HG03558 (cell line): ENCODE results near the gene DNM1L.
"Not testable (repeated sequence)": the region's sequence is repeated elsewhere in the genome, so short reads cannot be mapped to it uniquely, and the experiment has no call there.

Experiments used
- ATAC-seq: cut with Tn5 transposase; IDR thresholded peaks from one replicate; pipeline ENCODE4 v1.9.1; 2021; ENCODE audit warnings: moderate number of reproducible peaks; ENCODE audit not compliant: unreplicated experiment; ENCODE audit errors: extremely low read depth

Gene DNM1L

GRCh38 chr12:32695787-32696186 lies 16.7 kb downstream of the DNM1L start:
- ATAC-seq = no peak

GRCh38 chr12:32697445-32697844 lies 18.3 kb downstream of the DNM1L start:
- ATAC-seq = no peak

GRCh38 chr12:32698285-32698684 lies 19.2 kb downstream of the DNM1L start:
- no peak for ATAC-seq

- ATAC-seq = not testable (repeated sequence)
These were observed 20.3 kb downstream of the DNM1L start for GRCh38 chr12:32699437-32699836.

GRCh38 chr12:32702473-32702872 lies 23.4 kb downstream of the DNM1L start:
- ATAC-seq = no peak

GRCh38 chr12:32702946-32703345 lies 23.8 kb downstream of the DNM1L start:
- no peak for ATAC-seq

- ATAC-seq = no peak
These were observed 26.7 kb downstream of the DNM1L start for GRCh38 chr12:32705783-32706182.

- no peak for ATAC-seq
These were observed 27.4 kb downstream of the DNM1L start for GRCh38 chr12:32706335-32707024.

GRCh38 chr12:32708926-32709325 lies 29.8 kb downstream of the DNM1L start:
- ATAC-seq = no peak

- no peak for ATAC-seq
These were observed 35.7 kb downstream of the DNM1L start for GRCh38 chr12:32714772-32715171.

- ATAC-seq = no peak
These were observed 39.8 kb downstream of the DNM1L start for GRCh38 chr12:32718926-32719325.

GRCh38 chr12:32725308-32725707 lies 46.2 kb downstream of the DNM1L start:
- not testable (repeated sequence) for ATAC-seq

GRCh38 chr12:32726286-32726685 lies 47.2 kb downstream of the DNM1L start:
- no peak for ATAC-seq

- ATAC-seq = no peak
These were observed 48.1 kb downstream of the DNM1L start for GRCh38 chr12:32727237-32727636.

GRCh38 chr12:32734952-32735351 lies 55.9 kb downstream of the DNM1L start:
- no peak for ATAC-seq

- ATAC-seq = no peak
These were observed 57.3 kb downstream of the DNM1L start for GRCh38 chr12:32736445-32736844.

- no peak for ATAC-seq
These were observed 58.6 kb downstream of the DNM1L start for GRCh38 chr12:32737715-32738114.

- no peak for ATAC-seq
These were observed 60.2 kb downstream of the DNM1L start for GRCh38 chr12:32739279-32739678.

GRCh38 chr12:32742133-32742532 lies 63.0 kb downstream of the DNM1L start:
- ATAC-seq = no peak

- ATAC-seq = no peak
These were observed 64.2 kb downstream of the DNM1L start for GRCh38 chr12:32743264-32743663.

GRCh38 chr12:32753605-32754004 lies 74.5 kb downstream of the DNM1L start:
- no peak for ATAC-seq

GRCh38 chr12:32754111-32754510 lies 75.0 kb downstream of the DNM1L start:
- no peak for ATAC-seq
